Stimulated activated CD8-positive, alpha-beta memory T cell treated with anti-CD3 and anti-CD28 coated beads, Interleukin-4, amount 100 ng/mL, for 4 hours (primary cell): ENCODE results near the gene TMEM14C.
"Not testable (repeated sequence)": the region's sequence is repeated elsewhere in the genome, so short reads cannot be mapped to it uniquely, and the experiment has no call there.

Experiments used
- DNase-seq, 2 donors: peaks; one replicate each; pipeline ENCODE4 v3.0.0-alpha.2; 2020; ENCODE audit warnings: low read depth in 2 of 2, low spot score in 1 of 2

TMEM14C gene

GRCh38 chr6:10720960-10721849 lies 1.7 kb upstream of the TMEM14C start:
- not testable (repeated sequence) for DNase-seq

- DNase-seq = no peak
Observed at GRCh38 chr6:10721850-10722569, 860 bp upstream of the TMEM14C start.

GRCh38 chr6:10722570-10722819 lies 375 bp upstream of the TMEM14C start:
- DNase-seq = no peak

GRCh38 chr6:10723567-10723881 lies 654 bp downstream of the TMEM14C start:
- no peak for DNase-seq

GRCh38 chr6:10725044-10725443 lies 2.2 kb downstream of the TMEM14C start:
- DNase-seq = no peak

GRCh38 chr6:10725716-10726115 lies 2.8 kb downstream of the TMEM14C start:
- no peak for DNase-seq

- no peak for DNase-seq
Observed at GRCh38 chr6:10730254-10730653, 7.4 kb downstream of the TMEM14C start.

- peak in 1 of 2 donors; percentile 18 for DNase-seq
Observed at GRCh38 chr6:10733151-10733715, 10.4 kb downstream of the TMEM14C start.

GRCh38 chr6:10733863-10734262 lies 11.0 kb downstream of the TMEM14C start:
- no peak for DNase-seq

- no peak for DNase-seq
Observed at GRCh38 chr6:10736731-10737130, 13.9 kb downstream of the TMEM14C start.

GRCh38 chr6:10740061-10740460 lies 17.2 kb downstream of the TMEM14C start:
- DNase-seq = no peak

- DNase-seq = not testable (repeated sequence)
Observed at GRCh38 chr6:10741643-10742042, 18.8 kb downstream of the TMEM14C start.

GRCh38 chr6:10742251-10742650 lies 19.4 kb downstream of the TMEM14C start:
- DNase-seq = no peak

GRCh38 chr6:10743515-10743914 lies 20.6 kb downstream of the TMEM14C start:
- DNase-seq = no peak

GRCh38 chr6:10745116-10745515 lies 22.2 kb downstream of the TMEM14C start:
- DNase-seq = no peak

GRCh38 chr6:10746915-10747250 lies 24.0 kb downstream of the TMEM14C start:
- no peak for DNase-seq

- peak; percentile 98 to 99 for DNase-seq
Observed at GRCh38 chr6:10747251-10747972, 24.5 kb downstream of the TMEM14C start, which contains the start of gene TMEM14B. Gene TMEM14B (plus strand): TSS chr6:10747805. CDS start chr6:10749246, 1,441 bp downstream.

- DNase-seq = no peak
Observed at GRCh38 chr6:10749734-10750133, 26.9 kb downstream of the TMEM14C start.

GRCh38 chr6:10750568-10750967 lies 27.7 kb downstream of the TMEM14C start:
- not testable (repeated sequence) for DNase-seq

GRCh38 chr6:10751757-10752156 lies 28.9 kb downstream of the TMEM14C start:
- DNase-seq = peak in 1 of 2 donors; percentile 7

GRCh38 chr6:10756085-10756484 lies 33.2 kb downstream of the TMEM14C start:
- no peak for DNase-seq
